ENCODE results near the gene NSMF.

GRCh38 chr9:137405677-137406081 lies 53.5 kb downstream of the NSMF start:
- TF ChIP-seq POLR2AphosphoS5 (IDR thresholded peaks at IDR 0.05) (no peak), CTCF (IDR thresholded peaks at IDR 0.05 in 8 of 11, conservative IDR thresholded peaks at IDR 0.05 in 3 of 11) (no peak)
